RWPE2 (cell line): Measurements from ENCODE around the gene CTAG2.
"Not testable (repeated sequence)": the region's sequence is repeated elsewhere in the genome, so short reads cannot be mapped to it uniquely, and the experiment has no call there.

ENCODE experiments used
- ATAC-seq: fragments of 200-7000 bp; cut with Tn5 transposase; 3 replicates; pipeline ENCODE4 v1.9.1; 2021; ENCODE audit warnings: low read depth
- DNase-seq: peaks from one replicate; pipeline ENCODE4 v3.0.0-alpha.2; 2020; ENCODE audit warnings: low spot score
- H3K27ac ChIP-seq: fragments of 450-650 bp; 2 replicates; pipeline ENCODE4 v1.5.1; 2017; ENCODE audit warnings: mild to moderate bottlenecking; ENCODE audit not compliant: poor library complexity, severe bottlenecking
- H3K27me3 ChIP-seq: fragments of 250-450 bp; sonication (Bioruptor Pico); 2 replicates; pipeline ENCODE4 v1.5.1; 2021; ENCODE audit warnings: mild to moderate bottlenecking, moderate library complexity; ENCODE audit not compliant: insufficient read depth, poor library complexity, severe bottlenecking
- H3K36me3 ChIP-seq: fragments of 250-450 bp; sonication (Bioruptor Pico); 2 replicates; pipeline ENCODE4 v1.5.1; 2020; ENCODE audit warnings: low read depth, mild to moderate bottlenecking, moderate library complexity
- H3K4me1 ChIP-seq: fragments of 250-450 bp; sonication (Bioruptor Pico); 2 replicates; pipeline ENCODE4 v1.5.1; 2021; ENCODE audit warnings: mild to moderate bottlenecking, moderate library complexity; ENCODE audit not compliant: insufficient read depth, poor library complexity, severe bottlenecking
- H3K4me3 ChIP-seq: fragments of 250-450 bp; sonication (Bioruptor Pico); 2 replicates; pipeline ENCODE4 v1.5.1; 2021; ENCODE audit warnings: mild to moderate bottlenecking, moderate library complexity; ENCODE audit not compliant: severe bottlenecking
- H3K9me3 ChIP-seq: fragments of 250-450 bp; sonication (Bioruptor Pico); 2 replicates; pipeline ENCODE4 v1.5.1; 2021; ENCODE audit warnings: mild to moderate bottlenecking, moderate library complexity; ENCODE audit not compliant: severe bottlenecking
- CTCF ChIP-seq: fragments of 450-650 bp; IDR thresholded peaks from one replicate; pipeline ENCODE4 v1.5.1; 2017; ENCODE audit warnings: mild to moderate bottlenecking, moderate library complexity; ENCODE audit not compliant: poor library complexity, severe bottlenecking

The CTAG2 gene

GRCh38 chrX:154653048-154653401, 354 bp downstream of the CTAG2 start:
- Histone ChIP-seq H3K27ac (no peak overlapping the region), H3K36me3 (no peaks in the 10 kb centered on the region), H3K27me3 (no peaks in the 10 kb centered on the region), H3K9me3 (no peaks in the 10 kb centered on the region), H3K4me3 (no peak overlapping the region), H3K4me1 (no peaks in the 10 kb centered on the region)
- DNase-seq, result no peak
- TF ChIP-seq CTCF, result no peak
- ATAC-seq, result no peak

GRCh38 chrX:154652311-154653047, 900 bp downstream of the CTAG2 start:
- no peak for TF ChIP-seq CTCF
- ATAC-seq (no peak), DNase-seq (no peak)
- Histone ChIP-seq H3K36me3 (no peaks in the 10 kb centered on the region), H3K9me3 (no peaks in the 10 kb centered on the region), H3K27me3 (no peaks in the 10 kb centered on the region), H3K27ac (no peak overlapping the region), H3K4me1 (no peaks in the 10 kb centered on the region), H3K4me3 (no peak overlapping the region)

- Histone ChIP-seq H3K36me3 (no peaks in the 10 kb centered on the region), H3K27me3 (no peaks in the 10 kb centered on the region), H3K4me3 (no peak overlapping the region), H3K27ac (no peak overlapping the region), H3K4me1 (no peaks in the 10 kb centered on the region), H3K9me3 (no peaks in the 10 kb centered on the region)
- no peak for DNase-seq
- ATAC-seq, result no peak
- TF ChIP-seq CTCF, result no peak
These were observed 3.2 kb downstream of the CTAG2 start for GRCh38 chrX:154650221-154650510.

GRCh38 chrX:154649503-154650220, 3.7 kb downstream of the CTAG2 start:
- Histone ChIP-seq H3K27ac (no peak overlapping the region), H3K4me1 (no peaks in the 10 kb centered on the region)
- no peak for TF ChIP-seq CTCF

GRCh38 chrX:154648931-154649330, 4.4 kb downstream of the CTAG2 start:
- ATAC-seq (no peak), DNase-seq (no peak)
- Histone ChIP-seq H3K4me1 (no peaks in the 10 kb centered on the region), H3K4me3 (no peak overlapping the region), H3K9me3 (no peaks in the 10 kb centered on the region), H3K27me3 (no peaks in the 10 kb centered on the region), H3K27ac (no peak overlapping the region), H3K36me3 (no peaks in the 10 kb centered on the region)
- TF ChIP-seq CTCF, result no peak

More at GRCh38 chrX:154649503-154650220, 3.7 kb downstream of the CTAG2 start:
- DNase-seq (no peak), ATAC-seq (no peak)
- no peaks in the 10 kb centered on the region for H3K36me3 ChIP-seq
- no peaks in the 10 kb centered on the region for H3K27me3 ChIP-seq
- no peaks in the 10 kb centered on the region for H3K9me3 ChIP-seq
- H3K4me3 ChIP-seq, result no peak overlapping the region

- DNase-seq, H3K4me1 ChIP-seq, H3K36me3 ChIP-seq, H3K9me3 ChIP-seq, ATAC-seq, H3K27ac ChIP-seq, H3K27me3 ChIP-seq, H3K4me3 ChIP-seq: not testable (repeated sequence)
These were observed 7.5 kb downstream of the CTAG2 start for GRCh38 chrX:154645745-154646378.

- DNase-seq, H3K36me3 ChIP-seq, H3K9me3 ChIP-seq, H3K27ac ChIP-seq, H3K27me3 ChIP-seq, H3K4me3 ChIP-seq, H3K4me1 ChIP-seq: not testable (repeated sequence)
- peak; percentile 55; the same call in 2 of the 3 replicates for ATAC-seq
These were observed 9.7 kb downstream of the CTAG2 start for GRCh38 chrX:154643708-154644107.
